WTC11 (cell line): ENCODE measurements around the gene BCORL1. TPM values are rescaled to one million over a fixed set of nuclear protein-coding genes. Genes with fewer than 3 reads are reported as not detected.

Experiments used
- ATAC-seq: fragments of 200-7000 bp; cut with Tn5 transposase; 2 replicates; pipeline ENCODE4 v1.10.0; 2021; ENCODE audit warnings: mild to moderate bottlenecking, moderate library complexity
- CTCF ChIA-PET: fragments of 300-600 bp; sonication (Branson Sonifier 250); formaldehyde crosslinking; loops from one replicate; lab custom pipeline; 2021; ENCODE audit warnings: antibody characterized with exemption; lab: Charles Lee
- POLR2A ChIA-PET: fragments of 350-600 bp; sonication (Branson Sonifier 250); formaldehyde crosslinking; loops from one replicate; lab custom pipeline; 2021; ENCODE audit warnings: antibody characterized with exemption; lab: Charles Lee
- DNase-seq: peaks from one replicate; pipeline ENCODE4 v3.0.0; 2021; ENCODE audit warnings: low spot score
- H3K27ac Mint-ChIP-seq: 2 replicates; pipeline ENCODE4 v1.8.0; 2021; ENCODE audit warnings: mixed read lengths
- H3K27me3 Mint-ChIP-seq: 2 replicates; pipeline ENCODE4 v1.8.0; 2021; ENCODE audit warnings: low read depth, mild to moderate bottlenecking, moderate library complexity, mixed read lengths
- H3K36me3 Mint-ChIP-seq: 2 replicates; pipeline ENCODE4 v1.8.0; 2021; ENCODE audit warnings: mixed read lengths
- H3K4me1 Mint-ChIP-seq: 2 replicates; pipeline ENCODE4 v1.8.0; 2022; ENCODE audit warnings: mixed read lengths
- H3K4me3 Mint-ChIP-seq: 2 replicates; pipeline ENCODE4 v1.8.0; 2021; ENCODE audit warnings: mild to moderate bottlenecking, moderate library complexity, mixed read lengths
- H3K9me3 Mint-ChIP-seq: 2 replicates; pipeline ENCODE4 v1.8.0; 2021; ENCODE audit warnings: mixed read lengths
- ETV6 ChIP-seq: sonication (generic); formaldehyde crosslinking; IDR thresholded peaks from 2 replicates; pipeline ENCODE4 v1.8.1; 2022; ENCODE audit warnings: mild to moderate bottlenecking, missing genetic modification reagents
- FOXJ3 ChIP-seq: sonication (generic); formaldehyde crosslinking; IDR thresholded peaks from 2 replicates; pipeline ENCODE4 v1.9.0; 2021; ENCODE audit warnings: missing genetic modification reagents, mild to moderate bottlenecking, borderline replicate concordance
- FOXP1 ChIP-seq: sonication (generic); formaldehyde crosslinking; IDR thresholded peaks from 2 replicates; pipeline ENCODE4 v1.8.0; 2022; ENCODE audit warnings: missing genetic modification reagents, mild to moderate bottlenecking, moderate library complexity, borderline replicate concordance
- GTF2I ChIP-seq: fragments of 250-450 bp; sonication (Bioruptor Pico); conservative IDR thresholded peaks from 2 replicates; pipeline ENCODE4 v1.4.0; 2021; ENCODE audit warnings: mild to moderate bottlenecking
- HMGA2 ChIP-seq: fragments of 250-450 bp; sonication (Bioruptor Pico); IDR thresholded peaks from 2 replicates; pipeline ENCODE4 v1.4.0; 2021; ENCODE audit warnings: mild to moderate bottlenecking, moderate library complexity
- IRF2 ChIP-seq: sonication (generic); formaldehyde crosslinking; IDR thresholded peaks from 2 replicates; pipeline ENCODE4 v1.8.0; 2022; ENCODE audit warnings: low read depth, missing genetic modification reagents, borderline replicate concordance
- JUN ChIP-seq: sonication (generic); formaldehyde crosslinking; IDR thresholded peaks from 2 replicates; pipeline ENCODE4 v1.8.0; 2023; ENCODE audit warnings: mild to moderate bottlenecking, missing genetic modification reagents
- MAX ChIP-seq: sonication (generic); formaldehyde crosslinking; IDR thresholded peaks from 2 replicates; pipeline ENCODE4 v1.8.0; 2022; ENCODE audit warnings: mild to moderate bottlenecking, missing genetic modification reagents
- NR1H2 ChIP-seq: sonication (generic); formaldehyde crosslinking; IDR thresholded peaks from 2 replicates; pipeline ENCODE4 v1.9.0; 2021; ENCODE audit warnings: mild to moderate bottlenecking, moderate library complexity, missing genetic modification reagents
- OVOL2 ChIP-seq: fragments of 250-450 bp; sonication (Bioruptor Pico); IDR thresholded peaks from 2 replicates; pipeline ENCODE4 v1.9.0; 2021; ENCODE audit warnings: mild to moderate bottlenecking, borderline replicate concordance
- STAT6 ChIP-seq: sonication (generic); formaldehyde crosslinking; conservative IDR thresholded peaks from 2 replicates; pipeline ENCODE4 v1.8.1; 2023; ENCODE audit warnings: mild to moderate bottlenecking, low read depth, missing genetic modification reagents, moderate library complexity
- TCF7 ChIP-seq: sonication (generic); formaldehyde crosslinking; IDR thresholded peaks from 2 replicates; pipeline ENCODE4 v1.8.0; 2022; ENCODE audit warnings: mild to moderate bottlenecking, low read depth, missing genetic modification reagents, moderate library complexity
- ZMAT4 ChIP-seq: fragments of 250-450 bp; sonication (Bioruptor Pico); IDR thresholded peaks from 2 replicates; pipeline ENCODE4 v1.9.0; 2021; ENCODE audit warnings: mild to moderate bottlenecking
- ZNF121 ChIP-seq: sonication (generic); formaldehyde crosslinking; IDR thresholded peaks from 2 replicates; pipeline ENCODE4 v1.8.0; 2023; ENCODE audit warnings: missing genetic modification reagents
- ZNF263 ChIP-seq: sonication (generic); formaldehyde crosslinking; IDR thresholded peaks from 2 replicates; pipeline ENCODE4 v1.8.1; 2022; ENCODE audit warnings: low read depth, mild to moderate bottlenecking, moderate library complexity, missing genetic modification reagents
- ZNF416 ChIP-seq: fragments of 250-450 bp; sonication (Bioruptor Pico); IDR thresholded peaks from 2 replicates; pipeline ENCODE4 v1.9.0; 2021; ENCODE audit warnings: mild to moderate bottlenecking, inconsistent platforms
- ZNF423 ChIP-seq: fragments of 250-450 bp; sonication (Bioruptor Pico); IDR thresholded peaks from 2 replicates; pipeline ENCODE4 v2.1.2; 2022; ENCODE audit warnings: mild to moderate bottlenecking, moderate library complexity
- ZNF671 ChIP-seq: fragments of 250-450 bp; sonication (Bioruptor Pico); IDR thresholded peaks from 2 replicates; pipeline ENCODE4 v1.8.0; 2021; ENCODE audit warnings: mild to moderate bottlenecking
- total RNA-seq: library from RNA; stranded (reverse); gene quantifications from 3 replicates; pipeline ENCODE4 v1.2.3, GENCODE V29; 2021
- TF ChIP-seq, protein P1 (sequence below): fragments of 250-450 bp; sonication (Bioruptor Pico); IDR thresholded peaks from 2 replicates; pipeline ENCODE4 v1.9.0; 2021; ENCODE audit warnings: mild to moderate bottlenecking, borderline replicate concordance
- TF ChIP-seq, protein P2 (sequence below): sonication (generic); formaldehyde crosslinking; IDR thresholded peaks from 2 replicates; pipeline ENCODE4 v1.8.1; 2022; ENCODE audit warnings: low read depth, mild to moderate bottlenecking, moderate library complexity, missing genetic modification reagents, borderline replicate concordance
- TF ChIP-seq, protein P3 (sequence below): sonication (generic); formaldehyde crosslinking; IDR thresholded peaks from 2 replicates; pipeline ENCODE4 v1.8.0; 2022; ENCODE audit warnings: missing genetic modification reagents
- TF ChIP-seq, protein P4 (sequence below): fragments of 250-450 bp; sonication (Bioruptor Pico); IDR thresholded peaks from 2 replicates; pipeline ENCODE4 v1.8.0; 2021; ENCODE audit warnings: mild to moderate bottlenecking

The BCORL1 gene
- total RNA-seq, 1 experiment from 2014 or later = 12.0 TPM

- TF ChIP-seq, protein P1, sequence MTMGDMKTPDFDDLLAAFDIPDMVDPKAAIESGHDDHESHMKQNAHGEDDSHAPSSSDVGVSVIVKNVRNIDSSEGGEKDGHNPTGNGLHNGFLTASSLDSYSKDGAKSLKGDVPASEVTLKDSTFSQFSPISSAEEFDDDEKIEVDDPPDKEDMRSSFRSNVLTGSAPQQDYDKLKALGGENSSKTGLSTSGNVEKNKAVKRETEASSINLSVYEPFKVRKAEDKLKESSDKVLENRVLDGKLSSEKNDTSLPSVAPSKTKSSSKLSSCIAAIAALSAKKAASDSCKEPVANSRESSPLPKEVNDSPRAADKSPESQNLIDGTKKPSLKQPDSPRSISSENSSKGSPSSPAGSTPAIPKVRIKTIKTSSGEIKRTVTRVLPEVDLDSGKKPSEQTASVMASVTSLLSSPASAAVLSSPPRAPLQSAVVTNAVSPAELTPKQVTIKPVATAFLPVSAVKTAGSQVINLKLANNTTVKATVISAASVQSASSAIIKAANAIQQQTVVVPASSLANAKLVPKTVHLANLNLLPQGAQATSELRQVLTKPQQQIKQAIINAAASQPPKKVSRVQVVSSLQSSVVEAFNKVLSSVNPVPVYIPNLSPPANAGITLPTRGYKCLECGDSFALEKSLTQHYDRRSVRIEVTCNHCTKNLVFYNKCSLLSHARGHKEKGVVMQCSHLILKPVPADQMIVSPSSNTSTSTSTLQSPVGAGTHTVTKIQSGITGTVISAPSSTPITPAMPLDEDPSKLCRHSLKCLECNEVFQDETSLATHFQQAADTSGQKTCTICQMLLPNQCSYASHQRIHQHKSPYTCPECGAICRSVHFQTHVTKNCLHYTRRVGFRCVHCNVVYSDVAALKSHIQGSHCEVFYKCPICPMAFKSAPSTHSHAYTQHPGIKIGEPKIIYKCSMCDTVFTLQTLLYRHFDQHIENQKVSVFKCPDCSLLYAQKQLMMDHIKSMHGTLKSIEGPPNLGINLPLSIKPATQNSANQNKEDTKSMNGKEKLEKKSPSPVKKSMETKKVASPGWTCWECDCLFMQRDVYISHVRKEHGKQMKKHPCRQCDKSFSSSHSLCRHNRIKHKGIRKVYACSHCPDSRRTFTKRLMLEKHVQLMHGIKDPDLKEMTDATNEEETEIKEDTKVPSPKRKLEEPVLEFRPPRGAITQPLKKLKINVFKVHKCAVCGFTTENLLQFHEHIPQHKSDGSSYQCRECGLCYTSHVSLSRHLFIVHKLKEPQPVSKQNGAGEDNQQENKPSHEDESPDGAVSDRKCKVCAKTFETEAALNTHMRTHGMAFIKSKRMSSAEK (CRISPR knock-in tag) = no peak
- TF ChIP-seq, protein P2, sequence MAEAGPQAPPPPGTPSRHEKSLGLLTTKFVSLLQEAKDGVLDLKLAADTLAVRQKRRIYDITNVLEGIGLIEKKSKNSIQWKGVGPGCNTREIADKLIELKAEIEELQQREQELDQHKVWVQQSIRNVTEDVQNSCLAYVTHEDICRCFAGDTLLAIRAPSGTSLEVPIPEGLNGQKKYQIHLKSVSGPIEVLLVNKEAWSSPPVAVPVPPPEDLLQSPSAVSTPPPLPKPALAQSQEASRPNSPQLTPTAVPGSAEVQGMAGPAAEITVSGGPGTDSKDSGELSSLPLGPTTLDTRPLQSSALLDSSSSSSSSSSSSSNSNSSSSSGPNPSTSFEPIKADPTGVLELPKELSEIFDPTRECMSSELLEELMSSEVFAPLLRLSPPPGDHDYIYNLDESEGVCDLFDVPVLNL (CRISPR knock-in tag) = no peak
- TF ChIP-seq FOXJ3 (CRISPR knock-in tag) (no peak), JUN (no peak), NR1H2 (CRISPR knock-in tag) (no peak), OVOL2 (no peak), TCF7 (CRISPR knock-in tag) (no peak), FOXP1 (CRISPR knock-in tag) (no peak), STAT6 (CRISPR knock-in tag) (no peak)
- TF ChIP-seq, protein P3, sequence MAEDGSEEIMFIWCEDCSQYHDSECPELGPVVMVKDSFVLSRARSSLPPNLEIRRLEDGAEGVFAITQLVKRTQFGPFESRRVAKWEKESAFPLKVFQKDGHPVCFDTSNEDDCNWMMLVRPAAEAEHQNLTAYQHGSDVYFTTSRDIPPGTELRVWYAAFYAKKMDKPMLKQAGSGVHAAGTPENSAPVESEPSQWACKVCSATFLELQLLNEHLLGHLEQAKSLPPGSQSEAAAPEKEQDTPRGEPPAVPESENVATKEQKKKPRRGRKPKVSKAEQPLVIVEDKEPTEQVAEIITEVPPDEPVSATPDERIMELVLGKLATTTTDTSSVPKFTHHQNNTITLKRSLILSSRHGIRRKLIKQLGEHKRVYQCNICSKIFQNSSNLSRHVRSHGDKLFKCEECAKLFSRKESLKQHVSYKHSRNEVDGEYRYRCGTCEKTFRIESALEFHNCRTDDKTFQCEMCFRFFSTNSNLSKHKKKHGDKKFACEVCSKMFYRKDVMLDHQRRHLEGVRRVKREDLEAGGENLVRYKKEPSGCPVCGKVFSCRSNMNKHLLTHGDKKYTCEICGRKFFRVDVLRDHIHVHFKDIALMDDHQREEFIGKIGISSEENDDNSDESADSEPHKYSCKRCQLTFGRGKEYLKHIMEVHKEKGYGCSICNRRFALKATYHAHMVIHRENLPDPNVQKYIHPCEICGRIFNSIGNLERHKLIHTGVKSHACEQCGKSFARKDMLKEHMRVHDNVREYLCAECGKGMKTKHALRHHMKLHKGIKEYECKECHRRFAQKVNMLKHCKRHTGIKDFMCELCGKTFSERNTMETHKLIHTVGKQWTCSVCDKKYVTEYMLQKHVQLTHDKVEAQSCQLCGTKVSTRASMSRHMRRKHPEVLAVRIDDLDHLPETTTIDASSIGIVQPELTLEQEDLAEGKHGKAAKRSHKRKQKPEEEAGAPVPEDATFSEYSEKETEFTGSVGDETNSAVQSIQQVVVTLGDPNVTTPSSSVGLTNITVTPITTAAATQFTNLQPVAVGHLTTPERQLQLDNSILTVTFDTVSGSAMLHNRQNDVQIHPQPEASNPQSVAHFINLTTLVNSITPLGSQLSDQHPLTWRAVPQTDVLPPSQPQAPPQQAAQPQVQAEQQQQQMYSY (CRISPR knock-in tag) = no peak
These were observed 35.7 kb downstream of the BCORL1 start (continued) for GRCh38 chrX:130018143-130018542.

GRCh38 chrX:130020661-130021324 lies 38.4 kb downstream of the BCORL1 start:
- no peak overlapping the region for H3K27ac Mint-ChIP-seq
- no peaks in the 10 kb centered on the region for H3K27me3 Mint-ChIP-seq
- ATAC-seq = no peak
- ChIA-PET CTCF (no interaction called here), POLR2A (no interaction called here)
- H3K36me3 Mint-ChIP-seq = no peaks in the 10 kb centered on the region
- no peak for DNase-seq
- no peak overlapping the region for H3K4me3 Mint-ChIP-seq
- no peaks in the 10 kb centered on the region for H3K9me3 Mint-ChIP-seq
- H3K4me1 Mint-ChIP-seq = peaks cover 8% of the 10 kb centered on the region
- no peak for TF ChIP-seq HMGA2 (CRISPR knock-in tag)
- no peak for TF ChIP-seq ZNF671 (CRISPR knock-in tag)
- no peak for TF ChIP-seq MAX (CRISPR knock-in tag)
- TF ChIP-seq GTF2I (CRISPR knock-in tag) = no peak
- TF ChIP-seq, protein P4, sequence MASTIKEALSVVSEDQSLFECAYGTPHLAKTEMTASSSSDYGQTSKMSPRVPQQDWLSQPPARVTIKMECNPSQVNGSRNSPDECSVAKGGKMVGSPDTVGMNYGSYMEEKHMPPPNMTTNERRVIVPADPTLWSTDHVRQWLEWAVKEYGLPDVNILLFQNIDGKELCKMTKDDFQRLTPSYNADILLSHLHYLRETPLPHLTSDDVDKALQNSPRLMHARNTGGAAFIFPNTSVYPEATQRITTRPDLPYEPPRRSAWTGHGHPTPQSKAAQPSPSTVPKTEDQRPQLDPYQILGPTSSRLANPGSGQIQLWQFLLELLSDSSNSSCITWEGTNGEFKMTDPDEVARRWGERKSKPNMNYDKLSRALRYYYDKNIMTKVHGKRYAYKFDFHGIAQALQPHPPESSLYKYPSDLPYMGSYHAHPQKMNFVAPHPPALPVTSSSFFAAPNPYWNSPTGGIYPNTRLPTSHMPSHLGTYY (CRISPR knock-in tag) = no peak
- TF ChIP-seq ETV6 (CRISPR knock-in tag) = no peak
- no peak for TF ChIP-seq ZNF263 (CRISPR knock-in tag)
- no peak for TF ChIP-seq ZNF416 (CRISPR knock-in tag)
- TF ChIP-seq IRF2 (CRISPR knock-in tag) = no peak
- no peak for TF ChIP-seq ZMAT4
- TF ChIP-seq ZNF121 (CRISPR knock-in tag) = no peak
- TF ChIP-seq ZNF423 (CRISPR knock-in tag) = no peak
